ELR (cell line): ENCODE measurements around the gene KLK14.

Source experiments
- DNase-seq: peaks from one replicate; pipeline ENCODE4 v3.0.0-alpha.2; 2015; ENCODE audit warnings: low read depth

Gene KLK14

GRCh38 chr19:51108066-51108804 lies 25.5 kb upstream of the KLK14 start, which contains the start of gene CTU1:
Gene CTU1, minus strand, starts transcription at chr19:51108409. Its CDS starts 3,840 bp downstream, at chr19:51104569.
- peak; percentile 99 for DNase-seq

- DNase-seq, result peak; percentile 67
These were observed 24.8 kb upstream of the KLK14 start for GRCh38 chr19:51107406-51108065.

GRCh38 chr19:51103926-51104341 lies 21.2 kb upstream of the KLK14 start:
- no peak for DNase-seq

GRCh38 chr19:51102991-51103390 lies 20.3 kb upstream of the KLK14 start:
- DNase-seq, result no peak

GRCh38 chr19:51101171-51101865 lies 18.6 kb upstream of the KLK14 start:
- no peak for DNase-seq

- DNase-seq, result no peak
These were observed 17.9 kb upstream of the KLK14 start for GRCh38 chr19:51100601-51101000.

GRCh38 chr19:51099047-51099382 lies 16.3 kb upstream of the KLK14 start:
- DNase-seq, result no peak

- DNase-seq, result no peak
These were observed 15.8 kb upstream of the KLK14 start for GRCh38 chr19:51098365-51099046.

- no peak for DNase-seq
These were observed 15.1 kb upstream of the KLK14 start for GRCh38 chr19:51097796-51098195.

GRCh38 chr19:51097166-51097738 lies 14.6 kb upstream of the KLK14 start:
- peak; percentile 54 for DNase-seq

- peak; percentile 29 for DNase-seq
These were observed 13.9 kb upstream of the KLK14 start for GRCh38 chr19:51096473-51097165.

- peak; percentile 21 for DNase-seq
These were observed 12.1 kb upstream of the KLK14 start for GRCh38 chr19:51094696-51095279.

GRCh38 chr19:51093510-51094345 lies 11.0 kb upstream of the KLK14 start:
- peak; percentile 10 for DNase-seq

- no peak for DNase-seq
These were observed 10.4 kb upstream of the KLK14 start for GRCh38 chr19:51093101-51093500.

- no peak for DNase-seq
These were observed 9.5 kb upstream of the KLK14 start for GRCh38 chr19:51091895-51092873.

- no peak for DNase-seq
These were observed 8.4 kb upstream of the KLK14 start for GRCh38 chr19:51091126-51091525.

GRCh38 chr19:51090471-51090870 lies 7.8 kb upstream of the KLK14 start:
- DNase-seq, result no peak

- no peak for DNase-seq
These were observed 7.1 kb upstream of the KLK14 start for GRCh38 chr19:51089786-51090185.
